Measurements from ENCODE around the gene ZNRF2.

Gene ZNRF2

GRCh38 chr7:30284298-30285066, at the start of gene ZNRF2:
ZNRF2 (plus strand) TSS chr7:30284597; CDS start chr7:30285358, 761 bp downstream.
- DNase-seq: peak; percentile 99

GRCh38 chr7:30237271-30237695, 47.1 kb upstream of the ZNRF2 start:
- DNase-seq: no peak

- DNase-seq: peak; percentile 86
These were observed 45.5 kb upstream of the ZNRF2 start for GRCh38 chr7:30238721-30239441.

- DNase-seq: no peak
These were observed 44.1 kb upstream of the ZNRF2 start for GRCh38 chr7:30240106-30240800.

- no peak for DNase-seq
These were observed 42.6 kb upstream of the ZNRF2 start for GRCh38 chr7:30241767-30242166.

GRCh38 chr7:30244340-30244739, 40.1 kb upstream of the ZNRF2 start:
- no peak for DNase-seq

- no peak for DNase-seq
These were observed 38.5 kb upstream of the ZNRF2 start for GRCh38 chr7:30245913-30246312.

- DNase-seq: no peak
These were observed 38.0 kb upstream of the ZNRF2 start for GRCh38 chr7:30246392-30246791.

- DNase-seq: peak; percentile 91
These were observed 36.6 kb upstream of the ZNRF2 start for GRCh38 chr7:30247541-30248401.

- no peak for DNase-seq
These were observed 35.1 kb upstream of the ZNRF2 start for GRCh38 chr7:30249316-30249715.

- DNase-seq: no peak
These were observed 34.2 kb upstream of the ZNRF2 start for GRCh38 chr7:30249986-30250774.

GRCh38 chr7:30251708-30252329, 32.6 kb upstream of the ZNRF2 start:
- DNase-seq: no peak

- peak; percentile 43 for DNase-seq
These were observed 31.3 kb upstream of the ZNRF2 start for GRCh38 chr7:30252885-30253795.

GRCh38 chr7:30253796-30254165, 30.6 kb upstream of the ZNRF2 start:
- DNase-seq: no peak

GRCh38 chr7:30254248-30254647, 30.1 kb upstream of the ZNRF2 start:
- DNase-seq: no peak

GRCh38 chr7:30254717-30255063, 29.7 kb upstream of the ZNRF2 start:
- DNase-seq: no peak

- DNase-seq: no peak
These were observed 29.2 kb upstream of the ZNRF2 start for GRCh38 chr7:30255064-30255769.

GRCh38 chr7:30256349-30256858, 28.0 kb upstream of the ZNRF2 start:
- no peak for DNase-seq

- DNase-seq: no peak
These were observed 24.1 kb upstream of the ZNRF2 start for GRCh38 chr7:30260246-30260768.

All from NCI-H1092 (cell line).